H1 (cell line): Measurements from ENCODE around the gene ITFG2. TPM values are rescaled to one million over a fixed set of nuclear protein-coding genes. Genes with fewer than 3 reads are reported as not detected.

Source experiments
- CTCF ChIA-PET: fragments of 300-600 bp; sonication (Branson Sonifier 250); formaldehyde crosslinking; loops from one replicate; lab custom pipeline; 2021; ENCODE audit not compliant: partially characterized antibody; lab: Charles Lee
- POLR2A ChIA-PET: fragments of 300-600 bp; sonication (Branson Sonifier 250); formaldehyde crosslinking; loops from one replicate; lab custom pipeline; 2021; ENCODE audit warnings: inconsistent platforms; ENCODE audit not compliant: partially characterized antibody; lab: Charles Lee
- DNase-seq, 2 experiments: peaks; one replicate each; pipeline versions ENCODE4 v3.0.0 to v3.0.0-alpha.2; 2010 to 2022; ENCODE audit warnings: low spot score in 2 of 2, low read depth in 1 of 2, mixed read lengths in 1 of 2
- FAIRE-seq: peaks from 2 replicates; lab custom pipeline; 2011; peaks lifted over from hg19 to GRCh38; lab: Jason Lieb, UNC
- H2AFZ ChIP-seq: 2 replicates; pipeline ENCODE4 v1.8.1; 2012; ENCODE audit warnings: low read length, inconsistent platforms
- H2AK5ac ChIP-seq: 2 replicates; pipeline ENCODE4 v1.6.1; 2013; ENCODE audit warnings: low read depth, low read length
- H2BK120ac ChIP-seq: replicated peaks from 2 replicates; pipeline ENCODE3; 2013; ENCODE audit warnings: low read depth, low read length, inconsistent platforms
- H2BK12ac ChIP-seq: 2 replicates; pipeline ENCODE4 v1.6.1; 2013; ENCODE audit warnings: low read depth, low read length
- H2BK15ac ChIP-seq: 2 replicates; pipeline ENCODE4 v1.6.1; 2013; ENCODE audit warnings: low read length
- H2BK20ac ChIP-seq: 2 replicates; pipeline ENCODE4 v1.6.1; 2013; ENCODE audit warnings: low read length
- H2BK5ac ChIP-seq: 2 replicates; pipeline ENCODE4 v1.6.1; 2013; ENCODE audit warnings: low read depth, low read length
- H3K14ac ChIP-seq: 2 replicates; pipeline ENCODE4 v1.6.1; 2013; ENCODE audit warnings: inconsistent platforms; ENCODE audit not compliant: insufficient read length
- H3K18ac ChIP-seq: 2 replicates; pipeline ENCODE4 v1.6.1; 2013; ENCODE audit warnings: low read length; ENCODE audit errors: extremely low read depth
- H3K23ac ChIP-seq: 2 replicates; pipeline ENCODE4 v1.6.1; 2013; ENCODE audit warnings: inconsistent platforms; ENCODE audit not compliant: insufficient read length
- H3K23me2 ChIP-seq: 2 replicates; pipeline ENCODE4 v1.6.1; 2013; ENCODE audit warnings: low read depth, low read length
- H3K27ac ChIP-seq: 2 replicates; pipeline ENCODE4 v1.6.1; 2011; ENCODE audit warnings: low read depth, low read length, inconsistent platforms
- H3K27me3 ChIP-seq, 4 experiments: replicated peaks in 1 of 4; 1 replicate in 1 of 4; 2 replicates in 3 of 4; pipeline versions ENCODE4 v1.6.1 to v1.8.1; 2011 to 2013; ENCODE audit warnings: low read length in 3 of 4, mild to moderate bottlenecking in 3 of 4, inconsistent platforms in 2 of 4, mixed read lengths in 2 of 4, moderate library complexity in 1 of 4; ENCODE audit not compliant: control insufficient read depth in 3 of 4, insufficient read depth in 3 of 4; ENCODE audit errors: extremely low read depth in 1 of 4
- H3K36me3 ChIP-seq, 4 experiments: 2 replicates each; pipeline versions ENCODE4 v1.6.1 to v1.8.1; 2011 to 2013; ENCODE audit warnings: mild to moderate bottlenecking in 4 of 4, low read length in 3 of 4, moderate library complexity in 2 of 4, control low read depth in 1 of 4, inconsistent platforms in 1 of 4; ENCODE audit not compliant: insufficient read depth in 4 of 4, control insufficient read depth in 2 of 4
- H3K4ac ChIP-seq: replicated peaks from 2 replicates; pipeline ENCODE3; 2013; ENCODE audit warnings: low read length, low read depth, mixed read lengths, inconsistent platforms; ENCODE audit not compliant: insufficient read length
- H3K4me1 ChIP-seq, 4 experiments: replicated peaks in 1 of 4; 1 replicate in 1 of 4; 2 replicates in 3 of 4; pipeline versions ENCODE4 v1.6.1 to v1.8.1; 2011 to 2013; ENCODE audit warnings: low read length in 3 of 4, inconsistent platforms in 2 of 4, mixed read lengths in 1 of 4; ENCODE audit not compliant: insufficient read depth in 4 of 4, control insufficient read depth in 3 of 4
- H3K4me2 ChIP-seq, 2 experiments: 2 replicates each; pipeline versions ENCODE4 v1.6.1 to v1.8.1; 2011 to 2013; ENCODE audit warnings: low read depth in 2 of 2, low read length in 2 of 2, control low read depth in 1 of 2, inconsistent platforms in 1 of 2, mild to moderate bottlenecking in 1 of 2; ENCODE audit not compliant: insufficient read depth in 1 of 2
- H3K4me3 ChIP-seq, 4 experiments: fragments of 200-600, 300-600 bp in 1 of 4; sonication (generic), shearing (Covaris generic), sonication (Bioruptor Twin) in 1 of 4; 2 replicates each; pipeline versions ENCODE4 v1.5.1 to v1.8.1; 2011 to 2016; ENCODE audit warnings: low read length in 4 of 4, low read depth in 3 of 4, control low read depth in 2 of 4, inconsistent platforms in 2 of 4, mild to moderate bottlenecking in 2 of 4, mixed read lengths in 1 of 4, moderate library complexity in 1 of 4; ENCODE audit not compliant: insufficient read depth in 2 of 4; ENCODE audit errors: extremely low read depth in 1 of 4
- H3K56ac ChIP-seq: replicated peaks from 2 replicates; pipeline ENCODE3; 2013; ENCODE audit warnings: low read depth, mild to moderate bottlenecking, mixed read lengths, low read length, inconsistent platforms; ENCODE audit not compliant: insufficient read length
- H3K79me1 ChIP-seq: 2 replicates; pipeline ENCODE4 v1.6.1; 2013; ENCODE audit warnings: low read depth, low read length, control low read depth
- H3K79me2 ChIP-seq, 2 experiments: 2 replicates each; pipeline versions ENCODE4 v1.6.1 to v1.8.1; 2012 to 2013; ENCODE audit warnings: low read length in 2 of 2, mild to moderate bottlenecking in 2 of 2, inconsistent platforms in 1 of 2; ENCODE audit not compliant: insufficient read depth in 2 of 2, control insufficient read depth in 1 of 2
- H3K9ac ChIP-seq, 4 experiments: replicated peaks in 1 of 4; 1 replicate in 1 of 4; 2 replicates in 3 of 4; pipeline versions ENCODE4 v1.6.1 to v1.8.1; 2011 to 2013; ENCODE audit warnings: low read depth in 3 of 4, low read length in 3 of 4, control low read depth in 2 of 4, mild to moderate bottlenecking in 2 of 4, moderate library complexity in 2 of 4, inconsistent platforms in 1 of 4; ENCODE audit errors: extremely low read depth in 1 of 4
- H3K9me3 ChIP-seq, 2 experiments: 2 replicates each; pipeline versions ENCODE4 v1.6.1 to v1.8.1; 2012 to 2013; ENCODE audit warnings: mild to moderate bottlenecking in 2 of 2, moderate library complexity in 2 of 2, control low read depth in 1 of 2, inconsistent platforms in 1 of 2, low read depth in 1 of 2, low read length in 1 of 2, mixed read lengths in 1 of 2; ENCODE audit not compliant: insufficient read depth in 2 of 2
- H4K20me1 ChIP-seq, 2 experiments: replicated peaks in 1 of 2; 2 replicates each; pipeline versions ENCODE3 to v1.8.1; 2011 to 2013; ENCODE audit warnings: inconsistent platforms in 2 of 2, low read length in 2 of 2, mild to moderate bottlenecking in 1 of 2; ENCODE audit not compliant: insufficient read depth in 2 of 2, control insufficient read depth in 1 of 2
- H4K5ac ChIP-seq: 2 replicates; pipeline ENCODE4 v1.6.1; 2013; ENCODE audit warnings: low read length, low read depth, mixed read lengths, inconsistent platforms; ENCODE audit not compliant: insufficient read length
- H4K8ac ChIP-seq: 2 replicates; pipeline ENCODE4 v1.8.0; 2013; ENCODE audit warnings: mild to moderate bottlenecking, moderate library complexity, low read length, inconsistent platforms; ENCODE audit not compliant: insufficient read depth; ENCODE audit errors: extremely low read depth
- H4K91ac ChIP-seq: replicated peaks from 2 replicates; pipeline ENCODE3; 2013; ENCODE audit warnings: low read length, mixed read lengths, inconsistent platforms; ENCODE audit not compliant: insufficient read length
- ATF2 ChIP-seq: IDR thresholded peaks from 2 replicates; pipeline ENCODE4 v1.6.1; 2012; ENCODE audit warnings: low read length, inconsistent platforms
- CHD1 ChIP-seq: IDR thresholded peaks from 2 replicates; pipeline ENCODE4 v1.6.1; 2012; ENCODE audit warnings: low read depth, low read length, improper control_type of control experiment
- NANOG ChIP-seq: IDR thresholded peaks from 2 replicates; pipeline ENCODE4 v1.6.1; 2011; ENCODE audit warnings: low read length, low read depth, mild to moderate bottlenecking, inconsistent platforms; ENCODE audit not compliant: insufficient read depth, poor library complexity, severe bottlenecking
- SP2 ChIP-seq: IDR thresholded peaks from 2 replicates; pipeline ENCODE4 v1.6.1; 2012; ENCODE audit warnings: mild to moderate bottlenecking, low read length, inconsistent platforms
- TCF12 ChIP-seq: IDR thresholded peaks from 2 replicates; pipeline ENCODE4 v1.6.1; 2011; ENCODE audit warnings: low read depth, mild to moderate bottlenecking, low read length
- TEAD4 ChIP-seq: IDR thresholded peaks from 2 replicates; pipeline ENCODE4 v1.6.1; 2012; ENCODE audit warnings: low read depth, low read length, inconsistent platforms, mixed read lengths
- WGBS, 2 experiments: shearing (Covaris generic) in 1 of 2; methylation state at CpG; one replicate each; pipeline versions ENCODE4 v1.1.6 to v1.1.7; 2013 to 2015; ENCODE audit warnings: low lambda C conversion rate in 2 of 2, mixed read lengths in 2 of 2, inconsistent platforms in 1 of 2, low coverage in 1 of 2, missing lambda C conversion rate in 1 of 2; ENCODE audit not compliant: insufficient replicate concordance in 2 of 2, insufficient coverage in 1 of 2, insufficient read length in 1 of 2; ENCODE audit errors: extremely low coverage in 1 of 2, missing lambda C conversion rate in 1 of 2; 5-methylcytosine and 5-hydroxymethylcytosine counted together
- polyA plus RNA-seq, 7 experiments: library from polyadenylated mRNA; depleted of rRNA in 3 of 7; stranded (reverse) in 5 of 7; unstranded in 2 of 7; fragments of >200 nt in 5 of 7; fragments of 200-250 nt in 2 of 7; gene quantifications; 1 replicate in 5 of 7; 2 replicates in 1 of 7; 4 replicates in 1 of 7; pipeline versions ENCODE4 v1.2.1 to v1.2.3, GENCODE V29; 2011 to 2013; ENCODE audit warnings: missing spikeins in 2 of 7, mixed read lengths in 2 of 7
- total RNA-seq: library from RNA; stranded (reverse); fragmentation: NEBNext Ultra II Directional; extraction: Animal tissue kit (Norgen Biotek cat#: 25700); gene quantifications from 2 replicates; pipeline ENCODE4 v1.2.1, GENCODE V29; 2021

The ITFG2 gene
- total and polyA plus RNA-seq, 2 of the 8 experiments (the other 6 are each of a cell fraction or from before 2014, with no cell fraction given) = 15.0 to 22.9 TPM

GRCh38 chr12:2769866-2770533, 42.5 kb upstream of the ITFG2 start:
- Histone ChIP-seq H3K9me3 (no peaks in the 10 kb centered on the region), H2AK5ac (no peak overlapping the region), H2AFZ (no peak overlapping the region), H2BK5ac (no peak overlapping the region), H3K79me2 (no peaks in the 10 kb centered on the region), H3K4me3 (no peak overlapping the region), H4K91ac (no peak overlapping the region), H2BK20ac (no peak overlapping the region), H3K79me1 (no peaks in the 10 kb centered on the region), H2BK120ac (no peak overlapping the region), H3K4me2 (no peak overlapping the region), H3K18ac (no peak overlapping the region; the same call in 1 of the 2 replicates), H3K27ac (no peak overlapping the region), H3K4me1 (no peaks in the 10 kb centered on the region; a peak in 2 of 7 replicates), H3K23ac (no peak overlapping the region), H3K14ac (no peak overlapping the region), H4K20me1 (no peaks in the 10 kb centered on the region), H3K27me3 (no peaks in the 10 kb centered on the region), H3K36me3 (no peaks in the 10 kb centered on the region), H2BK15ac (no peak overlapping the region; the same call in 1 of the 2 replicates), H3K56ac (no peak overlapping the region), H3K23me2 (no peaks in the 10 kb centered on the region; the same call in 1 of the 2 replicates), H4K5ac (no peak overlapping the region), H2BK12ac (peak overlapping the region; percentile 33; the same call in 1 of the 2 replicates), H3K9ac (no peak overlapping the region), H4K8ac (peak overlapping the region; percentile 75; the same call in 1 of the 2 replicates), H3K4ac (no peak overlapping the region)
- TF ChIP-seq TCF12 (no peak), SP2 (no peak), CHD1 (no peak), ATF2 (no peak), TEAD4 (no peak), NANOG (no peak)
- FAIRE-seq (no peak), DNase-seq (no peak)
- ChIA-PET CTCF (interaction anchor here (0.6 to 1.8 kb wide), 3 partner anchors 14 to 21 kb away, joined by 4 to 7 read pairs (median 5); no protein-coding TSS in a partner anchor), POLR2A (interaction anchor here (0.7 to 0.9 kb wide), 2 partner anchors 31 to 175 kb away, joined by 3 to 4 read pairs; no protein-coding TSS in a partner anchor)
- 95% methylated on average over 11 of the region's 11 CpGs; no CpG with 5 or more reads in 1 of the 2 experiments for whole genome bisulfite sequencing, 2 experiments
